ENCODE measurements around the gene STXBP6.

DNA sequence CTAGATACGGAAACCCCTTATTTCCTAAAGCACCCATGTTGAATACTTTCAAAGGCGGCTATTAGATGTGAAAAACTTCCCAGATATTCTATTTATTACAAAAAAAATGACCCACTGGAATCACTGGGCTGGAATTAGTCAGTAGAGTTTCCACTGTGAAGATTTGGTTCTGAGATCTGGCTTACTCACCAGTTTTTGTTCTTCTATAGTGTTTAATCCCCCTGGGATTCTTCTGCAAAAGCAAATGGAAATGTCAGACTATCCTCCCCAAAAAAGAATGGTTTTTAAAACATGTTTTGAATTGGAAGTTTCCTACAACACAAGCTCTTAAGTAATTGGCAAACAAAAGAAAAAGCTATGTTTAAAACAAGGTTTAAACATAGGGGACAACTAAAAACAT lies 166.4 kb downstream of the STXBP6 start:
- TF ChIP-seq, protein P1, sequence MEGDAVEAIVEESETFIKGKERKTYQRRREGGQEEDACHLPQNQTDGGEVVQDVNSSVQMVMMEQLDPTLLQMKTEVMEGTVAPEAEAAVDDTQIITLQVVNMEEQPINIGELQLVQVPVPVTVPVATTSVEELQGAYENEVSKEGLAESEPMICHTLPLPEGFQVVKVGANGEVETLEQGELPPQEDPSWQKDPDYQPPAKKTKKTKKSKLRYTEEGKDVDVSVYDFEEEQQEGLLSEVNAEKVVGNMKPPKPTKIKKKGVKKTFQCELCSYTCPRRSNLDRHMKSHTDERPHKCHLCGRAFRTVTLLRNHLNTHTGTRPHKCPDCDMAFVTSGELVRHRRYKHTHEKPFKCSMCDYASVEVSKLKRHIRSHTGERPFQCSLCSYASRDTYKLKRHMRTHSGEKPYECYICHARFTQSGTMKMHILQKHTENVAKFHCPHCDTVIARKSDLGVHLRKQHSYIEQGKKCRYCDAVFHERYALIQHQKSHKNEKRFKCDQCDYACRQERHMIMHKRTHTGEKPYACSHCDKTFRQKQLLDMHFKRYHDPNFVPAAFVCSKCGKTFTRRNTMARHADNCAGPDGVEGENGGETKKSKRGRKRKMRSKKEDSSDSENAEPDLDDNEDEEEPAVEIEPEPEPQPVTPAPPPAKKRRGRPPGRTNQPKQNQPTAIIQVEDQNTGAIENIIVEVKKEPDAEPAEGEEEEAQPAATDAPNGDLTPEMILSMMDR (IDR thresholded peaks at IDR 0.05): no peak
- TF ChIP-seq POLR2A (IDR thresholded peaks at IDR 0.05) (no peak), POLR2AphosphoS5 (IDR thresholded peaks at IDR 0.05) (no peak)
